Right ventricle myocardium inferior (tissue), 1 donor: ENCODE results near the gene FOXP1. TPM values are rescaled to one million over a fixed set of nuclear protein-coding genes. Genes with fewer than 3 reads are reported as not detected.
"Not testable (repeated sequence)": the region's sequence is repeated elsewhere in the genome, so short reads cannot be mapped to it uniquely, and the experiment has no call there.

Source experiments
- ATAC-seq: fragments of 200-7000 bp; cut with Tn5 transposase; one replicate; pipeline ENCODE4 v1.9.1; 2020; ENCODE audit warnings: mild to moderate bottlenecking, moderate library complexity
- DNase-seq: peaks from one replicate; pipeline ENCODE4 v3.0.0; 2021; ENCODE audit errors: missing footprints
- intact Hi-C: fragments of 100-400 bp; cut with DNase I; formaldehyde crosslinking; loops from one replicate; pipeline ENCODE4 v1.11.0; 2022
- total RNA-seq: library from RNA; stranded (reverse); fragmentation: NEBNext Ultra II Directional; extraction: Animal tissue kit (Norgen Biotek cat#: 25700); gene quantifications from one replicate; pipeline ENCODE4 v1.2.1, GENCODE V29; 2021
- donor health status: DM: no; HTN: yes; CAD: no; lungs with severe emphysema.

The FOXP1 gene
- total RNA-seq, 1 donor from 2014 or later, result 38.5 TPM

- ATAC-seq, DNase-seq, intact Hi-C loops: not testable (repeated sequence)
These were observed 568.9 kb downstream of the FOXP1 start for GRCh38 chr3:71014616-71015015.

DNA sequence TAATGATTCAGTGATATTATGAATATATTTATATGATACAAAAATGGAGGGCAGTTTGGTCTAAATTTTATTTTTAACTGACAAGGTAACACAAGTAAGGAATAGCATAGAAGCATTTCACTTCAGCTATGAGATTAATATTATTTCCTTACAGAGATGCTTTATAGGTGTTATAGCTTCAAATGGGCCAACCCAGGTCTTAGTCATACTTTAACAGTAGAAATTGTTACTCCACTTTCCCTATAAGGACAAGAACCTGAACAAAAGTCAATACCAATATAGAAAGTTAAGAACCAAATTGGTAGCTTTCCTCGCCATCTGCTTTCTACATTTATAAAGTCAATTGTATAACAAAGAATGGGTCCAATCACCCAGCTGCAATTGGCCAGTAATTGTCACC lies 570.6 kb downstream of the FOXP1 start:
- ATAC-seq, result no peak
- no peak for DNase-seq
- intact Hi-C loops, result no loop called here

GRCh38 chr3:71011565-71012287 lies 571.8 kb downstream of the FOXP1 start:
- intact Hi-C loops, result no loop called here
- ATAC-seq (no peak), DNase-seq (no peak)

DNA sequence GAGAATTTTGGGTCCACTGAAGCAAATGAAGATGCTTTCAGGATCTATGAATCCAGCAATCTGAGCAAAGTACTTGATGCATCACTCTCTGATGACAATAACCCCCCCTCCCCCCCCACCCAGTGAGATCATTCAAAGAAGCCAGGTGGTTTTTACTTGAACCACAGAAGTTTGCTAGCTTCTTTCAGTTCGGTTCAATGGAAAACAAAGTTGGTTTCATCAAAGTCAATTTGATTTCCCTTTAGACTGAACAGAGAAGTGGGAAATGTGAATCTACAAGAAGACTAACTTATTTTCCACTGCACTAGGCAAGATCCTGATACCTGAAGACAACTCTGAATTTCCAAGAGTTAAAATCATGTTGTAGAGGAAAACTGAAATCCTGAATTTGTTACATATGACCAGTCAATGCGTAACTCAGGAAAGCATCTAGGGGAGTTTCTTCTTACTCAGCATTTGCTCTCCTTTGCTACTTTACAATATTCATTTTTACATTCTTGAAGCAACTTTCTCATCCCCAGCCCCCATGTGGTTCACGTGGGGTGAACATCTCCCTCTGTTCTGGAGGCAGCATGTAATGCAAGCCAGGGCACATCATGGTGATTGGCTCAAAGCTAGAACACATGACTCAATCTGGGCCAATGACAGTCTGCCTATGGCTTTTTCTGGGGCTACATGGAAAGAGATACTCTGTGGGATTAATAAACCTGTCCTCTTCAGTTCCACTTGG lies 572.6 kb downstream of the FOXP1 start:
- DNase-seq (no peak), ATAC-seq (no peak)
- intact Hi-C loops, result no loop called here

GRCh38 chr3:71008350-71008935 lies 575.1 kb downstream of the FOXP1 start:
- intact Hi-C loops, result loop anchor here (5.0 to 10.0 kb wide), 4 partner anchors 54 to 574 kb away; partner anchors contain the start of gene FOXP1
- ATAC-seq, result no peak

GRCh38 chr3:71006810-71007785 lies 576.4 kb downstream of the FOXP1 start:
- ATAC-seq, result peak; percentile 58
- DNase-seq, result no peak
- intact Hi-C loops, result loop anchor here (2.0 to 10.0 kb wide), 6 partner anchors 55 to 575 kb away; partner anchors contain the start of gene FOXP1

More at GRCh38 chr3:71008350-71008935, 575.1 kb downstream of the FOXP1 start:
- DNase-seq, result no peak

DNA sequence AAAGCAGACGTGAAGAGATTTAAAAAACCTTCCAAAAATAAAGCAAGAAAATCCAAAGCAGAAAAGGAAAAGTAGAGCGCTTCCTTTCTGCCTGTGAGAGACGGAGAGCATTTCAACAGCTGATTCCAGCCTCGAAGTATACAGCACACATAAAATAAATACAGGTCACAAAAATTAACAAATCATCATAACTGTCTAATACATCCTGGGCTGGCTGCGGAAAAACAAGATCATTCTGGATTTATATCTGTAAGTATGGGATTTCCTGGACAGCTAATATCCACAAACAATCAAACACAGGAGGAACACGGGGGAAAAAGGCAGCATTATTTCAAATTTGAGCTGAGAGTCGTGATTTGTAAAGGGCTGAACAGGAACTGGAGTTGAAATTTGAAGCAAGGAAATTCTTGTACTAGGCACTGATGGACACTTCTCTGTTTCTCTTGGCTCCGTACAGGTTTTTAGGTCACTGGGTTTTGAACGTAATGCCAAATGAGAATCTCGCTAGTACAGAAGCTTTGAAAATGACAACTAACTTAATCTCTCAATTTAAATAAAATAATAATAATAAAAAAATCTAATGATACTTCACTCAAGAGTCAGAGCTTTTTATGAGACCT lies 577.7 kb downstream of the FOXP1 start:
- DNase-seq, result no peak
- intact Hi-C loops, result loop anchor here (2.0 to 10.0 kb wide), 6 partner anchors 56 to 576 kb away; partner anchors contain the start of gene FOXP1
- no peak for ATAC-seq

DNA sequence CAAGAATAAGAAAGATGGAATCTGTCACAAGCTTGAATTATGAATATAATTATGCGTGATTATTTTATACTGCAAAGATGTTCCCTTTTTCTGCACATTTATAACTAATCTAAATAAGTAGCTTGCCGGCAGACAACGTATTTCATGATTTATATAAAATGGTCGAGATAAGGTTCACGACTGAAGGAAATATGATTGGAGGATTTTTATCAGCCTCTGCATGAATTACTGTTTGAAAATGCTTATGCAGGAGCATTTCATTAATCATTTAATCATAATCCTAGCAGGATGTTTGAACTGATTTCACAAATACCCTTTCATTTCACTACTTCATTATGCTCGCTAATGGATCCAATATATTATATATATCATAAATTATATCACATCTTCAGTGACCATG lies 580.0 kb downstream of the FOXP1 start:
- DNase-seq (no peak), ATAC-seq (no peak)
- intact Hi-C loops, result loop anchor here (10.0 kb wide), 2 partner anchors 241 to 289 kb away; no protein-coding TSS in a partner anchor

- DNase-seq, result no peak
- no peak for ATAC-seq
- intact Hi-C loops, result loop anchor here (10.0 kb wide), 2 partner anchors 243 to 287 kb away; no protein-coding TSS in a partner anchor
These were observed 581.2 kb downstream of the FOXP1 start for GRCh38 chr3:71002298-71002697.

GRCh38 chr3:71001303-71001830 lies 582.2 kb downstream of the FOXP1 start:
- intact Hi-C loops, result loop anchor here (10.0 kb wide), 2 partner anchors 243 to 287 kb away; no protein-coding TSS in a partner anchor
- DNase-seq (no peak), ATAC-seq (no peak)

- DNase-seq (no peak), ATAC-seq (no peak)
- intact Hi-C loops, result loop anchor here (10.0 kb wide), 2 partner anchors 244 to 286 kb away; no protein-coding TSS in a partner anchor
These were observed 583.0 kb downstream of the FOXP1 start for GRCh38 chr3:71000483-71000882.

GRCh38 chr3:70999730-71000129 lies 583.8 kb downstream of the FOXP1 start:
- ATAC-seq (no peak), DNase-seq (no peak)
- intact Hi-C loops, result loop anchor here (10.0 kb wide), 2 partner anchors 245 to 285 kb away; no protein-coding TSS in a partner anchor

- ATAC-seq, result no peak
- intact Hi-C loops, result no loop called here
These were observed 587.4 kb downstream of the FOXP1 start for GRCh38 chr3:70996082-70996481.

DNA sequence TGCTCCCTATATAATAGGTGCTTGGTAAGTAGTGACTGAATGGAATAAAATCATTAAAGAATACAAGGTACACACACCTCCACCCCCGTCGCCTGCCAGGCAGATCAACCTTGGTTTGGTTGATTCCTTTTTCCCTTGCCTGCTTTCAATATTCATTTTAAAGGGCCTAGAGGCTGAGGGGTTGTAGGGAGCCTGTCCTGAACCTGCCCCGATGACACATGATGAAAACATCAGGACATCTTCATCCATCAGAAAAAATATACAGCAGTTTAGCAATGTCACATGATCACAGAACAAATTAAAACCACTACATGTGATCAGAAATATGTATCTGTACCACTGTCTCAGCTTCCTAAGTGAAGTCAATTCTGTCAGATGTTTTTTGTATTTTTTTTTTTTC lies 588.9 kb downstream of the FOXP1 start:
- intact Hi-C loops, result no loop called here
- ATAC-seq (no peak), DNase-seq (no peak)

More at GRCh38 chr3:70996082-70996481, 587.4 kb downstream of the FOXP1 start:
- peak; percentile 54 for DNase-seq

DNA sequence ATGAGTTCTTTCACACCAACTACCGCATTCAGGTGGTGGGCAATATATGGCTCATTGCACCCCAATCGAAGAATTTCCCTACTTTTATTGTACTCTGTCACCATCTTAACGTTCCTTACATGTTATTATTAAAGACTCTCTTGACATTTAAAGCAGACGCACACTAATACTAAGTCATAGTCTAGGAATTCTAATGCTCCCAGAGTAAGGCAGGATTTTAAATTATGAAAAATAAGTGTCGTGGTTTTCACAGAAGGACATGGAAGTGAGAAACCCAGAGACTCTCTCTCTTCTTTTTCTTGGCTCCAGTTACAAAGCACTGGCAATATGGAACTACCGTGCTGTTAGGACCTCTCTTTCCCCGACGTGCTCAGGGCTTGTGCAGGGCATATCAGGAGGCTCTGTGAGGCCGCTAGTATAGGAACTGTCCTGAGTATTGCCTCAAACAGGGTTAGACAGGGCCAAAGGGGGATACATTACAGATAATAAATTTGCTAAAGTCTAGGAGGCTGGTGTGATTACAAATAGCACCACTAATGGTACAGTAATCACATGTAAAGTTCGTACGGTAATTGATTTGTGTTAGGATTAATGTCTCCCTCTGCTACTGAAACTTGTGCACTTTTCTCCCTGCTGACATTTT lies 590.8 kb downstream of the FOXP1 start:
- no peak for ATAC-seq
- intact Hi-C loops, result no loop called here
- DNase-seq, result no peak

- intact Hi-C loops, result no loop called here
- DNase-seq (no peak), ATAC-seq (no peak)
These were observed 591.4 kb downstream of the FOXP1 start for GRCh38 chr3:70992131-70992530.

- intact Hi-C loops, result no loop called here
- no peak for ATAC-seq
- no peak for DNase-seq
These were observed 592.8 kb downstream of the FOXP1 start for GRCh38 chr3:70990723-70991122.
